GM19025 (cell line): Measurements from ENCODE around the gene ELAVL4.
A peak's percentile ranks its signal among the peaks of the same experiment; 100 is the strongest.

Experiments
- ATAC-seq: cut with Tn5 transposase; IDR thresholded peaks from one replicate; pipeline ENCODE4 v1.9.1; 2021; ENCODE audit warnings: mild to moderate bottlenecking, low read depth, moderate library complexity; ENCODE audit not compliant: unreplicated experiment

The ELAVL4 gene

GRCh38 chr1:50236656-50237055, 127.9 kb downstream of the ELAVL4 start:
- ATAC-seq = no peak

- ATAC-seq = no peak
Observed at GRCh38 chr1:50237056-50237455, 128.3 kb downstream of the ELAVL4 start.

GRCh38 chr1:50243939-50244338, 135.2 kb downstream of the ELAVL4 start:
- ATAC-seq = no peak

GRCh38 chr1:50246869-50247268, 138.1 kb downstream of the ELAVL4 start:
- ATAC-seq = no peak

- peak; percentile 68 for ATAC-seq
Observed at GRCh38 chr1:50251702-50252101, 143.0 kb downstream of the ELAVL4 start.

- no peak for ATAC-seq
Observed at GRCh38 chr1:50252196-50252595, 143.5 kb downstream of the ELAVL4 start.
